RWPE1 (cell line): ENCODE measurements around the gene SEZ6.

Experiments used
- CTCF ChIA-PET: fragments of 350-600 bp; sonication (Branson Sonifier 250); formaldehyde crosslinking; extraction: SDS; loops from one replicate; lab custom pipeline; 2021; lab: Yijun Ruan, JAX
- POLR2A ChIA-PET: fragments of 400-600 bp; formaldehyde crosslinking; extraction: SDS; loops from one replicate; lab custom pipeline; 2020; ENCODE audit warnings: antibody characterized with exemption; ENCODE audit not compliant: low non-redundant PET; lab: Yijun Ruan, JAX
- DNase-seq: peaks from one replicate; pipeline ENCODE4 v3.0.0; 2012; ENCODE audit warnings: low spot score
- H3K27ac ChIP-seq: fragments of 450-650 bp; 2 replicates; pipeline ENCODE4 v1.5.1; 2017
- CTCF ChIP-seq: fragments of 450-650 bp; conservative IDR thresholded peaks from 2 replicates; pipeline ENCODE4 v1.5.1; 2017; ENCODE audit warnings: low read depth, mild to moderate bottlenecking

The SEZ6 gene

DNA sequence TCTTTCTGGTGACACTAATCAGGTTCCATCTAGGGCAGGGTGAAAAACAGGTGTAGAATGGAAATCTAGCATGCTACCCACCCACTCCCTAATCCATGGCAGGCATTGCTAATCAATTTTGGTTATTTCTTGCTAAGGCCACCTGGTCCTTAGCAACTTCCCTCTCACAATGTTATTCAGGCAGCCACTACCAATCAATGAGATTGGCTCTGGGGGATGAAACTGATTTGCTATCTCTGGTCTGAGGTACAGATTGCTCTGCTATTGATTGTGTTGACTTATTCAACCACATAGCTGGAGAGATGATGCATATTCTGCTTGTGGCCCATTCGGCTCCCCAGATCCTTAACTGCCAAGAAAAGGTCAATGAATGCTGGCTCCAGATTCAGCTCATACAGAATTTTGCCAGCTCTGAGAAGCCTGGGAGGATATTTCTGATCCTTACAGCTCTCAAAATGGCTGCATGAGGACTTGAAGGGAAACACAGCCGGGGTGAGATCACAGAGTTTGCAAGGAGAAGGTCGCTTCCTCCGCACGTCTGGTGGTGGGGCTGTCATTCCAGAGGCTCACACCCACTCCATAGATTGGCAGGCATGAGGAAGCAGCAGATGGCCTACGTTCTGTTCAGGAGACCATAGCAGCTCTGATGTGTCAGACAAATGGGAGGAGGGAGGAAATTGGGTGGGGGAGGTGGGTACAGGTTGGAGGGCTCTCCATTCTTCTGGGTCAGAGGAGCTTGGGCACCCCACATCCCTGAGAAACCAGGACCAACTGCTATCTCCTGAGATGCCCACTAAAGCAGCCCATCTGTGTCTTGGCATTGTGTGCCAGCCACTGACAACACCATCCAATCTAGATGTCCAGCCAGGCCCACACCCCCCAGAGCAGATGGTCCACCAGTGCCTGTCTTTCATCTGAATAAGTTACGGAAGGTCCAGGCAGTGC is 22.3 kb downstream of the SEZ6 start:
- POLR2A ChIA-PET, result no interaction called here
- TF ChIP-seq CTCF, result no peak
- CTCF ChIA-PET, result no interaction called here
- no peak overlapping the region for H3K27ac ChIP-seq
- DNase-seq, result no peak

GRCh38 chr17:28982131-28982793 is 23.6 kb downstream of the SEZ6 start:
- H3K27ac ChIP-seq, result no peak overlapping the region
- ChIA-PET CTCF (no interaction called here), POLR2A (no interaction called here)
- no peak for TF ChIP-seq CTCF
- no peak for DNase-seq

- no peak overlapping the region for H3K27ac ChIP-seq
- no peak for TF ChIP-seq CTCF
- no peak for DNase-seq
- ChIA-PET POLR2A (no interaction called here), CTCF (interaction anchor here (0.6 kb wide), 1 partner anchor 88 kb away, joined by 3 read pairs; no protein-coding TSS in a partner anchor)
Measured at GRCh38 chr17:28978356-28978964, 27.4 kb downstream of the SEZ6 start.

GRCh38 chr17:28977659-28978355 is 28.0 kb downstream of the SEZ6 start:
- no peak overlapping the region for H3K27ac ChIP-seq
- DNase-seq, result no peak
- CTCF ChIA-PET, result interaction anchor here (0.6 kb wide), 1 partner anchor 87 kb away, joined by 3 read pairs; no protein-coding TSS in a partner anchor
- POLR2A ChIA-PET, result no interaction called here
- TF ChIP-seq CTCF, result no peak

- no peak for DNase-seq
- no peak overlapping the region for H3K27ac ChIP-seq
- no peak for TF ChIP-seq CTCF
- CTCF ChIA-PET, result no interaction called here
- POLR2A ChIA-PET, result no interaction called here
Measured at GRCh38 chr17:28975646-28976045, 30.2 kb downstream of the SEZ6 start.

GRCh38 chr17:28975031-28975430 is 30.8 kb downstream of the SEZ6 start:
- no peak overlapping the region for H3K27ac ChIP-seq
- TF ChIP-seq CTCF, result no peak
- DNase-seq, result no peak
- POLR2A ChIA-PET, result no interaction called here
- CTCF ChIA-PET, result interaction anchor here (0.6 to 0.7 kb wide), 2 partner anchors 141 to 142 kb away, joined by 3 read pairs; no protein-coding TSS in a partner anchor
